HEK293 (cell line): ENCODE data around the gene ATP4A.

Experiments
- AEBP2 ChIP-seq: fragments of 450-650 bp; formaldehyde crosslinking; IDR thresholded peaks from 2 replicates; pipeline ENCODE4 v1.5.1; 2016; ENCODE audit warnings: missing biosample characterization, missing genetic modification characterization, borderline replicate concordance
- EGR2 ChIP-seq: fragments of 450-650 bp; formaldehyde crosslinking; IDR thresholded peaks from 2 replicates; pipeline ENCODE4 v1.5.1; 2016; ENCODE audit warnings: low read depth, missing biosample characterization, missing genetic modification characterization
- FEZF1 ChIP-seq: fragments of 450-650 bp; formaldehyde crosslinking; IDR thresholded peaks from 2 replicates; pipeline ENCODE4 v1.5.1; 2016; ENCODE audit warnings: missing biosample characterization, missing genetic modification characterization
- GLI4 ChIP-seq: fragments of 450-650 bp; formaldehyde crosslinking; IDR thresholded peaks from 2 replicates; pipeline ENCODE4 v1.5.1; 2016; ENCODE audit warnings: missing biosample characterization, missing genetic modification characterization
- GLIS2 ChIP-seq: fragments of 450-650 bp; formaldehyde crosslinking; IDR thresholded peaks from 2 replicates; pipeline ENCODE4 v1.5.1; 2016; ENCODE audit warnings: missing biosample characterization, missing genetic modification characterization
- IKZF3 ChIP-seq: fragments of 450-650 bp; IDR thresholded peaks from 2 replicates; pipeline ENCODE4 v1.5.0; 2018; ENCODE audit warnings: missing biosample characterization, mild to moderate bottlenecking, missing genetic modification characterization, moderate library complexity
- KLF7 ChIP-seq: fragments of 450-650 bp; formaldehyde crosslinking; IDR thresholded peaks from 2 replicates; pipeline ENCODE4 v1.5.1; 2016; ENCODE audit warnings: missing biosample characterization, missing genetic modification characterization, borderline replicate concordance
- OSR2 ChIP-seq: fragments of 450-650 bp; formaldehyde crosslinking; IDR thresholded peaks from 2 replicates; pipeline ENCODE4 v1.5.1; 2016; ENCODE audit warnings: missing biosample characterization, missing genetic modification characterization
- OVOL3 ChIP-seq: fragments of 450-650 bp; formaldehyde crosslinking; IDR thresholded peaks from 2 replicates; pipeline ENCODE4 v1.5.1; 2016; ENCODE audit warnings: missing biosample characterization, missing genetic modification characterization
- SCRT1 ChIP-seq: fragments of 450-650 bp; formaldehyde crosslinking; IDR thresholded peaks from 2 replicates; pipeline ENCODE4 v1.5.1; 2016; ENCODE audit warnings: missing biosample characterization, missing genetic modification characterization, borderline replicate concordance
- SCRT2 ChIP-seq: fragments of 450-650 bp; formaldehyde crosslinking; IDR thresholded peaks from 2 replicates; pipeline ENCODE4 v1.5.1; 2016; ENCODE audit warnings: missing biosample characterization, missing genetic modification characterization
- SETDB1 ChIP-seq: IDR thresholded peaks from one replicate; pipeline ENCODE4 v1.6.1; 2017; ENCODE audit warnings: mild to moderate bottlenecking, low read length, moderate library complexity, mixed read lengths; ENCODE audit not compliant: insufficient read length
- SP2 ChIP-seq: fragments of 450-650 bp; formaldehyde crosslinking; IDR thresholded peaks from 2 replicates; pipeline ENCODE4 v1.5.1; 2016; ENCODE audit warnings: missing biosample characterization, missing genetic modification characterization
- WT1 ChIP-seq: fragments of 450-650 bp; formaldehyde crosslinking; IDR thresholded peaks from 2 replicates; pipeline ENCODE4 v1.5.1; 2016; ENCODE audit warnings: missing biosample characterization, missing genetic modification characterization
- YY1 ChIP-seq: fragments of 450-650 bp; formaldehyde crosslinking; IDR thresholded peaks from 2 replicates; pipeline ENCODE4 v1.5.1; 2018; ENCODE audit warnings: missing biosample characterization, missing genetic modification characterization
- ZBTB20 ChIP-seq: fragments of 450-650 bp; formaldehyde crosslinking; IDR thresholded peaks from 2 replicates; pipeline ENCODE4 v1.5.1; 2016; ENCODE audit warnings: missing biosample characterization, missing genetic modification characterization
- ZBTB21 ChIP-seq: fragments of 450-650 bp; formaldehyde crosslinking; IDR thresholded peaks from 2 replicates; pipeline ENCODE4 v1.5.1; 2017; ENCODE audit warnings: missing biosample characterization, missing genetic modification characterization
- ZBTB49 ChIP-seq: fragments of 450-650 bp; formaldehyde crosslinking; IDR thresholded peaks from 2 replicates; pipeline ENCODE4 v1.5.1; 2016; ENCODE audit warnings: missing biosample characterization, missing genetic modification characterization, low read depth
- ZBTB6 ChIP-seq: fragments of 450-650 bp; formaldehyde crosslinking; IDR thresholded peaks from 2 replicates; pipeline ENCODE4 v1.5.1; 2017; ENCODE audit warnings: missing biosample characterization, missing genetic modification characterization
- ZBTB8A ChIP-seq: fragments of 450-650 bp; formaldehyde crosslinking; IDR thresholded peaks from 2 replicates; pipeline ENCODE4 v1.5.1; 2016; ENCODE audit warnings: missing biosample characterization, missing genetic modification characterization
- ZEB2 ChIP-seq: fragments of 450-650 bp; formaldehyde crosslinking; IDR thresholded peaks from 2 replicates; pipeline ENCODE4 v1.5.1; 2016; ENCODE audit warnings: missing biosample characterization, missing genetic modification characterization
- ZIC2 ChIP-seq: fragments of 450-650 bp; formaldehyde crosslinking; IDR thresholded peaks from 2 replicates; pipeline ENCODE4 v1.5.1; 2016; ENCODE audit warnings: missing biosample characterization, missing genetic modification characterization
- ZNF112 ChIP-seq: fragments of 450-650 bp; formaldehyde crosslinking; IDR thresholded peaks from 2 replicates; pipeline ENCODE4 v1.5.0; 2017; ENCODE audit warnings: missing biosample characterization, missing genetic modification characterization
- ZNF146 ChIP-seq: fragments of 450-650 bp; formaldehyde crosslinking; IDR thresholded peaks from 2 replicates; pipeline ENCODE4 v1.5.1; 2016; ENCODE audit warnings: missing biosample characterization, missing genetic modification characterization
- ZNF354C ChIP-seq: fragments of 450-650 bp; formaldehyde crosslinking; IDR thresholded peaks from 2 replicates; pipeline ENCODE4 v1.5.1; 2016; ENCODE audit warnings: missing biosample characterization, missing genetic modification characterization, low read depth, borderline replicate concordance
- ZNF37A ChIP-seq: fragments of 450-650 bp; IDR thresholded peaks from 2 replicates; pipeline ENCODE4 v1.5.1; 2018; ENCODE audit warnings: missing biosample characterization, missing genetic modification characterization
- ZNF391 ChIP-seq: fragments of 450-650 bp; formaldehyde crosslinking; IDR thresholded peaks from 2 replicates; pipeline ENCODE4 v1.5.1; 2016; ENCODE audit warnings: low read depth, missing biosample characterization, missing genetic modification characterization, borderline replicate concordance
- ZNF423 ChIP-seq: fragments of 450-650 bp; formaldehyde crosslinking; IDR thresholded peaks from 2 replicates; pipeline ENCODE4 v1.5.1; 2016; ENCODE audit warnings: missing biosample characterization, missing genetic modification characterization
- ZNF549 ChIP-seq: fragments of 450-650 bp; IDR thresholded peaks from 2 replicates; pipeline ENCODE4 v1.5.1; 2018; ENCODE audit warnings: missing biosample characterization, missing genetic modification characterization, mild to moderate bottlenecking, inconsistent platforms, moderate library complexity
- ZNF580 ChIP-seq: fragments of 450-650 bp; formaldehyde crosslinking; IDR thresholded peaks from 2 replicates; pipeline ENCODE4 v1.5.1; 2016; ENCODE audit warnings: missing biosample characterization, missing genetic modification characterization
- ZNF585B ChIP-seq: fragments of 450-650 bp; formaldehyde crosslinking; IDR thresholded peaks from 2 replicates; pipeline ENCODE4 v1.5.1; 2016; ENCODE audit warnings: missing biosample characterization, missing genetic modification characterization
- ZNF596 ChIP-seq: fragments of 450-650 bp; IDR thresholded peaks from 2 replicates; pipeline ENCODE4 v1.5.0; 2018; ENCODE audit warnings: missing biosample characterization, mild to moderate bottlenecking, missing genetic modification characterization, moderate library complexity
- ZNF610 ChIP-seq: fragments of 450-650 bp; formaldehyde crosslinking; IDR thresholded peaks from 2 replicates; pipeline ENCODE4 v1.5.1; 2016; ENCODE audit warnings: missing biosample characterization, missing genetic modification characterization, borderline replicate concordance
- ZNF623 ChIP-seq: fragments of 450-650 bp; formaldehyde crosslinking; IDR thresholded peaks from 2 replicates; pipeline ENCODE4 v1.5.1; 2016; ENCODE audit warnings: missing biosample characterization, missing genetic modification characterization
- ZNF626 ChIP-seq: fragments of 450-650 bp; sonication (Bioruptor Pico); formaldehyde crosslinking; IDR thresholded peaks from 2 replicates; pipeline ENCODE4 v1.5.1; 2018; ENCODE audit warnings: missing biosample characterization, missing genetic modification characterization, inconsistent platforms
- ZNF654 ChIP-seq: fragments of 450-650 bp; formaldehyde crosslinking; IDR thresholded peaks from 2 replicates; pipeline ENCODE4 v1.5.1; 2016; ENCODE audit warnings: low read depth, missing biosample characterization, missing genetic modification characterization
- ZNF664 ChIP-seq: fragments of 450-650 bp; formaldehyde crosslinking; IDR thresholded peaks from 2 replicates; pipeline ENCODE4 v1.5.1; 2016; ENCODE audit warnings: missing biosample characterization, missing genetic modification characterization
- ZNF791 ChIP-seq: fragments of 450-650 bp; formaldehyde crosslinking; IDR thresholded peaks from 2 replicates; pipeline ENCODE4 v1.5.1; 2016; ENCODE audit warnings: missing biosample characterization, missing genetic modification characterization

ATP4A gene

GRCh38 chr19:35612559-35613321 is 49.3 kb upstream of the ATP4A start, which contains the start of gene HAUS5 (continued):
- no peak for TF ChIP-seq ZNF423 (tag by site-specific recombination)
- peak; percentile 31; the same call in 1 of the 2 replicates for TF ChIP-seq ZNF623 (tag by site-specific recombination)
- no peak for TF ChIP-seq ZNF549 (tag by site-specific recombination)
- TF ChIP-seq ZNF585B (tag by site-specific recombination): no peak
- peak; percentile 78; the same call in 1 of the 2 replicates for TF ChIP-seq IKZF3
- TF ChIP-seq ZNF664 (tag by site-specific recombination): no peak
- peak; percentile 85 for TF ChIP-seq SCRT2 (tag by site-specific recombination)
- no peak for TF ChIP-seq SETDB1
- no peak for TF ChIP-seq OSR2 (tag by site-specific recombination)
- peak; percentile 41; the same call in 1 of the 2 replicates for TF ChIP-seq ZBTB20
- 0 out of 2 replicates have a peak, but pooled peaks have one; percentile 59 for TF ChIP-seq OVOL3
- peak; percentile 80 for TF ChIP-seq FEZF1 (tag by site-specific recombination)
- TF ChIP-seq YY1 (tag by site-specific recombination): peak; percentile 91
- TF ChIP-seq GLIS2 (tag by site-specific recombination): peak; percentile 89
- TF ChIP-seq ZBTB6 (tag by site-specific recombination): peak; percentile 94
- no peak for TF ChIP-seq SCRT1 (tag by site-specific recombination)
- TF ChIP-seq ZBTB49 (tag by site-specific recombination): no peak
- no peak for TF ChIP-seq ZNF654 (tag by site-specific recombination)
- TF ChIP-seq ZIC2 (tag by site-specific recombination): peak; percentile 51
- TF ChIP-seq ZNF37A (tag by site-specific recombination): no peak
- TF ChIP-seq SP2 (tag by site-specific recombination): peak; percentile 72
- TF ChIP-seq WT1 (tag by site-specific recombination): peak; percentile 62; the same call in 1 of the 2 replicates
- peak; percentile 68; the same call in 1 of the 2 replicates for TF ChIP-seq ZNF146 (tag by site-specific recombination)
- TF ChIP-seq ZNF610 (tag by site-specific recombination): peak; percentile 78
- TF ChIP-seq ZNF391: peak; percentile 85; the same call in 1 of the 2 replicates
- TF ChIP-seq ZNF596 (tag by site-specific recombination): no peak
- no peak; the same call in none of the 2 replicates for TF ChIP-seq ZNF580 (tag by site-specific recombination)
- no peak for TF ChIP-seq ZNF354C
- peak; percentile 96 for TF ChIP-seq KLF7 (tag by site-specific recombination)
- TF ChIP-seq ZBTB21 (tag by site-specific recombination): peak; percentile 100
- peak; percentile 95 for TF ChIP-seq ZBTB8A (tag by site-specific recombination)
- no peak; the same call in 1 of the 2 replicates for TF ChIP-seq ZNF791 (tag by site-specific recombination)
- TF ChIP-seq ZNF112 (tag by site-specific recombination): no peak
- TF ChIP-seq ZNF626 (tag by site-specific recombination): no peak
- peak; percentile 96 for TF ChIP-seq ZEB2
- no peak; the same call in 1 of the 2 replicates for TF ChIP-seq EGR2 (tag by site-specific recombination)
- no peak for TF ChIP-seq AEBP2 (tag by site-specific recombination)
- no peak for TF ChIP-seq GLI4
